T-helper 17 cell (primary cell): ENCODE results near the gene ZNRF1. TPM values are rescaled to one million over a fixed set of nuclear protein-coding genes. Genes with fewer than 3 reads are reported as not detected.

Experiments
- ATAC-seq: fragments of 150-1000 bp; cut with Tn5 transposase; 2 replicates; pipeline ENCODE4 v1.10.0; 2021; ENCODE audit warnings: mild to moderate bottlenecking, moderate library complexity
- DNase-seq, 3 donors: peaks; one replicate each; pipeline versions ENCODE4 v3.0.0 to v3.0.0-alpha.2; 2020 to 2021
- H3K9me3 ChIP-seq: one replicate; pipeline ENCODE4 v1.7.0; 2013; ENCODE audit warnings: low read length, mild to moderate bottlenecking; ENCODE audit not compliant: control insufficient read depth, poor library complexity, severe bottlenecking
- H3K27ac Mint-ChIP-seq: one replicate; pipeline ENCODE4 v1.8.0; 2022; ENCODE audit warnings: mild to moderate bottlenecking, moderate library complexity, mixed read lengths
- H3K27me3 Mint-ChIP-seq: one replicate; pipeline ENCODE4 v1.8.0; 2022; ENCODE audit warnings: mixed read lengths
- H3K36me3 Mint-ChIP-seq: one replicate; pipeline ENCODE4 v1.8.0; 2022; ENCODE audit warnings: low read depth, mixed read lengths
- H3K4me1 Mint-ChIP-seq: one replicate; pipeline ENCODE4 v1.8.0; 2022; ENCODE audit warnings: mild to moderate bottlenecking, mixed read lengths
- H3K4me3 Mint-ChIP-seq: one replicate; pipeline ENCODE4 v1.8.0; 2022; ENCODE audit warnings: mild to moderate bottlenecking, moderate library complexity, mixed read lengths
- total RNA-seq, 4 donors: library from RNA in 2 of 4; stranded (reverse) in 2 of 4; gene quantifications; one replicate each; pipeline ENCODE4 v1.2.3 and lab custom pipeline; 2022 to 2026

Gene ZNRF1
- total RNA-seq, 2 donors from 2014 or later: 10.7 to 18.1 TPM

DNA sequence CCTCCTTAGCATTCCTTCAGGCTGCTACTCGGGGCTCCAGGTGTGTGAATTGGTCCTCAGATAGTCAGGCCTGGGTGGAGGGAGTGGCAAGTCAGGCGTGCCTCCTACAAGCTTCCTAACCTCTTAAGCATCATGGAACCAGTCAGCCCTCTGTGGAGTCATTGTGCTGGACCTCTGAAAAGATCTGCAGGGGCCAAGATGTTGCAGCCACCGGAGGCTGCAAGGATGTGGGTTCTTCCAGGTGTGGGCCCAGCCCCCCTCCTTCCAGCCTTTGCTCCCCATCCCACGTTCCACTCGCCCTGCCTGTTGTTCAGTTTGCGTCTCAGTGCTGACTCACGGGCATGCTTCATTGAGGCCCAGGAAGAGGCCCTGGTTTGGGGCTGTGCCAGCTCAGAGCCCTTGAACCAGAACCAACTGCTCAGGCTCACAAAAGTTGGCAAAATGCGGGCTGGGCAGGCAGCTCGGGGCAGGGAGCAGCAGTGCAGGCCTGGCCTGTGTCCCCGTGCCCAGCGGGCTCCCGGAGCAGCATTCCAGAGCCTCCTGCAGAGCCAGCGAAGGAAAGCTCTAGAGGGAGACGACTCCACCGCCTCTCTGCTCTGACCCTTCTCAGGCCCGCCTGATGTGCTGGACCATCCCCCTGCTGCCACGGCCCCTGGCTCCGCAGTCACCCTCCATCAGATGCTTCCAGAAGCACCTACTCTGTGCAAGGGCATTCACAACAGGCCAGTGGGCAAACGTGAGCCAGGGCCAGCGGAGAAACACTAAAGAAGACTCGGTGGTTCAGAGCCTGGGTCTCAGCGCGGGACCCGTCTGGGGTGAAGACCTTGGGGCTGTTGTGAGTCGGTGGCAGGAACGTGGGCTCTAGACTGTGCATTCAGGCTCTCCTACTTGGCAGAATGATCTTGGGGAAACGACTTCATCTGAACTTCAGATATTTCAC, 110.2 kb downstream of the ZNRF1 start:
- Mint-ChIP-seq H3K27ac (peak overlapping the region; percentile 99), H3K4me3 (peak overlapping the region; percentile 87), H3K36me3 (peaks cover 3% of the 10 kb centered on the region), H3K4me1 (peaks cover 55% of the 10 kb centered on the region), H3K27me3 (peaks cover 4% of the 10 kb centered on the region)
- DNase-seq (peak; percentile 52 to 73 (median 63)), ATAC-seq (peak; percentile 64)
- no peaks in the 10 kb centered on the region for H3K9me3 ChIP-seq

DNA sequence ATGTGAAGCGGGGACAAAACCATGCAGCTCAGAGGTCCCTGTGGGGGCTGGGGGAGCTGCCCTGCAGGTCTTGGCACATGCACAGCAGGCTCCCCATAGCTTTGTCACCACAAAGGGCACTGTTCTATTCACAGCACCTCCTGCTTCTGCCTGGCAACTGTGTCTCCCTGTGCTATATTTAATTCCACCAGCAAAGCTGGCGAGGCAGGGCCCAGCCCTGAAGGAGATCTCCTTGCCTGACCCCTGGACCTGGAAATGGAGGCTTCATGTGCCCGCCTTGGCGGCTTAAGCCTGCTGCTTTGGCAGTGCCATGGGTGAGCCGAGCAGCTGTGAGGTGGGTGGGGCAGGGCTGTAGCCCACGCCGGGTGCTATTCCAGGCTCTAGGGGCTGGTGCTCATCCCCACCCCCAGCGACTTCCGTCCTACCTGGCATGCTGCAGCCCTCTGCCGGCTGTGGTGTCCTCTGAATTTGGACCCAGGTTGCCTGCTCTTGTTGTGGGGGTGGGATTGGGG, 111.0 kb downstream of the ZNRF1 start:
- peak overlapping the region; percentile 99 for H3K27ac Mint-ChIP-seq
- no peaks in the 10 kb centered on the region for H3K9me3 ChIP-seq
- H3K36me3 Mint-ChIP-seq: peaks cover 3% of the 10 kb centered on the region
- ATAC-seq: no peak
- H3K27me3 Mint-ChIP-seq: peaks cover 4% of the 10 kb centered on the region
- peak overlapping the region; percentile 87 for H3K4me3 Mint-ChIP-seq
- DNase-seq: no peak
- H3K4me1 Mint-ChIP-seq: peaks cover 55% of the 10 kb centered on the region

DNA sequence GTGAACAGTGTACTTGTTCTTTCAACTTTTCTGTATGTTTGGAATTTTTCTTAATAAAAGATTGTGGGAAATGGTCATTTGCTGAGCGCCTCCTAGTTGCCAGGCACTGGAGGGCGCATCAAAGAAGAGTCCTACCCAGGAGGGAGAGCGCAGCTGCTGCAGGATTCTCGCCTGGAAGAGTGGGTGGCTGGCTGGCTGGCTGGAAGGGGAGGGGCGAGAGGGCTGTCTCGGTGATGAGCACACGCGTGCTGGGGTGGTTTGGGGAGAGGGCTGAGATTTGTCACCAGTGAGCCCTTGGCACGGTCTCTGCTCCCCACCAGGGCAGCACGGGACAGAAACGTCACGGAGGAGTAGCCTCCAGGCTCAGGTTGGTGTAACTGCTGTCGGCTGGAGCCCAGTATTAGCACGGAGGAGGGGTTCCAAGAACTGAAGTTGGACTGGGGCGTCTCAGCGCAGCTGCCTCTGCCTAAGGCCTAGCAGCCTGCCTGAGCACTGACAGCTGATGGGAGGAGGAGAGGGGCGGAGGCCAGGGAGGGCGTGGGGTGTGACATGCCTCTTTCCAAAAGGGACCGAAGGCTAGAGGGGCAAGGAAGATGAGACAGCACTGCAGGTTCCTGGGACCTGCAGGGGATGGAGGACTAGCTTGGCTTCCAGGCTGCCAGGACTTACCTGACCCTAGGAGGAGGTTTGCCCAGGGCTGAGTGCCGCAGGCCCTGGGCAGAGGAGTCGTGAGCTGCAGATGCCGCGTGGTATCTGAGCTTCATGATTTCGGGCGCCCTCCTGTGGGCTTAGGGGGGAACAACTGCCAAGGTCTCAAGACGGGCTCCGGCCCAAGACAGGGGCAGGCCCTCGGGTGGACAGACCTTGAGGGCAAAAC, 112.1 kb downstream of the ZNRF1 start:
- DNase-seq (peak; percentile 66 to 79 (median 69)), ATAC-seq (peak; percentile 74)
- Mint-ChIP-seq H3K4me3 (peak overlapping the region; percentile 87), H3K4me1 (peaks cover 50% of the 10 kb centered on the region), H3K27me3 (peaks cover 4% of the 10 kb centered on the region), H3K36me3 (peaks cover 3% of the 10 kb centered on the region), H3K27ac (peak overlapping the region; percentile 99)
- no peaks in the 10 kb centered on the region for H3K9me3 ChIP-seq

DNA sequence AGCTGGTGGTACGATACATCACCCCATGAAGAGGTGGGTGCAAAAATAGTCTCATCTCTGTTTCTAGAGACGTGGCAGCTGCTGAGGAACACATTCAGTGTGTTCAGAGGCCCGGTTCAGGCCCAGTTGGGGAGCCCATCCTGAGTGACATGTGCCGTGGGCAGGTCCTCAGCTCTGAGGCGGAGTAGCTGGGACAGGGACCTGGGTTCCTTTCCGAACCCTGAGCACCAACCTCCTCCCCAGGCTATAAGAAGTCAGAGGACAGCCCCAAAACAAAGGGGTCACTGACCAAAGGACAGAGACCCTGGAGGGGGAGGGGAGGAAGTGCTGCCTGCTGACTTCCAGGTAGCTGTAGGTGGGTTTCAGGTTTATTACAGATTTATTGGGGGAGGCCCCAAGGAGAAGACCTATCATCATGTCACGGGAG, 112.7 kb downstream of the ZNRF1 start:
- Mint-ChIP-seq H3K4me3 (peak overlapping the region; percentile 87), H3K27ac (peak overlapping the region; percentile 99), H3K27me3 (peaks cover 4% of the 10 kb centered on the region), H3K4me1 (peaks cover 45% of the 10 kb centered on the region), H3K36me3 (peaks cover 3% of the 10 kb centered on the region)
- ATAC-seq (peak; percentile 7), DNase-seq (no peak)
- H3K9me3 ChIP-seq: no peaks in the 10 kb centered on the region

DNA sequence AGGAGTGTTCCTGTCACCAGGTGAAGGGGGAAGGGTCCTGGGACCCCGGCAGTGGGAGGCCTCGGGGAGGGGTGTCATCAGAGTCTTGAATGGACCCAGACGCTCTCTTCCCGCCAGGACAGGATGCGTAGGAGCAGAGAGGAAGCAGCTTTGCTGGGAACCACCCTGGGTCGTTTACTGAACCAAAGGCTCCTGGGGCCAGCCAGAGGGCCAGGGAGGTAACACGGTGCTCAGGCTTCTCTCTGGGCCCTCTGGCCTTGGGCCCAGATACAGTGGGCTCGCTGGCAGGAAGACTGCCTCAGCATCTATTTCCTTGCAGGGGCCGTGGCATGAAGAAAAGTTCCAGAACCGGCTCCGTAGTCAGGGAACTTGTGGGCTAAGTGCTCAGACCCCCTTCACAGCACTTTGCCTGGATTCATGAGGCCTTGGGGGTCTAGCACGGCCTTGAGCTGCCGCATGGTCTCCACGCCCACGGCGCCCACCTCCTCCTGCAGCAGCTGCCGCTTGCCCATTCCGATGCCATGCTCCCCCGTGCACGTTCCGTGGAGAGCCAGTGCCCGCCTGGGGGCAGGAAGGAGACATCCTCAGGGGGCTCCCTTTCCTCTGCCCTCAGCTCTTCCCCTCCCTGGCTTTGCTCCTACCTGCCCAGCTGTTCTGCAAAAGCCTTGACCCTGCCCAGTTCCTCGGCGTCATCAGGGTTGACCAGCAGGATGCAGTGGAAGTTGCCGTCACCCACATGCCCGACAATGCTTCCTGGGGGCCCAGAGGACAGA, 113.3 kb downstream of the ZNRF1 start:
- peaks cover 45% of the 10 kb centered on the region for H3K4me1 Mint-ChIP-seq
- peak overlapping the region; percentile 87 for H3K4me3 Mint-ChIP-seq
- H3K27me3 Mint-ChIP-seq: peaks cover 4% of the 10 kb centered on the region
- peaks cover 3% of the 10 kb centered on the region for H3K36me3 Mint-ChIP-seq
- ATAC-seq: no peak
- H3K9me3 ChIP-seq: no peaks in the 10 kb centered on the region
- peak overlapping the region; percentile 99 for H3K27ac Mint-ChIP-seq
- DNase-seq: no peak

DNA sequence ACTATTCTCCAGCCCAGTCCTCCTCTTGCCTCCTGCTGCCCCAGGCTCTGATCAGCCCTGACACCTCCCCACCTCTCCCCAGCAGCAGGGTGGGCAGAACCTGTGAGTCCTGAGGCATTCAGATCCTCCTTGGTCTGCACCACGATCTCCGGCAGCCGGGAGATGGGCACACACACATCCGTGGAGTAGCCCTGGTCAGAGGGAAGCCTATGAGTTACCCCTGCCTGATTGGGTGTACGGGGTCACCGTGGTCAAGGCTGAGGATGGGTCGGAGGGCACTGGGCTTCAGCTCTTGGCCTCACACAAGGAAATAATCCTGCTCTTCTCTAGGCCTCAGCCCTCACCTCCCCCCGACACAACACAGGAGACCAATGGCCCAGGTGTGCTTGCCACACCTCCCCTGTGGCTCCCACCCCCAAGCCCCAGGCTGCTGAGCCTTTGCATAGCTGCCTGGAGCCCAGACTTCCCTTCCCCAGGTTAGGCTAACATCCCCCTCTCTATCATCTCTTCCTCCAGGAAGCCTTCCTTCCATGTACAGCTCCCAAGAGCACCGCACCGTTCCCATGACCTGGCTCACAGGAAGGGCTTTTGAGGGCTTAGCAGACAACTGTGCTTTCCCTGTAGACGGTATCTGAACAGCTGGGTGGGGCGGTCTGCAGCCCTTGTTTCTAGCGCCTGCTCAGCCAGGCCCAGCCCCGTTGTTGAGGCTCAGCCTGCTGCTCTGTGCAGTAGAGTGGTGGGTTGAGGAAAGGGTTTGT, 114.1 kb downstream of the ZNRF1 start:
- Mint-ChIP-seq H3K4me3 (no peak overlapping the region), H3K36me3 (peaks cover 3% of the 10 kb centered on the region), H3K4me1 (peaks cover 39% of the 10 kb centered on the region), H3K27ac (no peak overlapping the region), H3K27me3 (peaks cover 4% of the 10 kb centered on the region)
- H3K9me3 ChIP-seq: no peaks in the 10 kb centered on the region
- no peak for DNase-seq
- no peak for ATAC-seq

DNA sequence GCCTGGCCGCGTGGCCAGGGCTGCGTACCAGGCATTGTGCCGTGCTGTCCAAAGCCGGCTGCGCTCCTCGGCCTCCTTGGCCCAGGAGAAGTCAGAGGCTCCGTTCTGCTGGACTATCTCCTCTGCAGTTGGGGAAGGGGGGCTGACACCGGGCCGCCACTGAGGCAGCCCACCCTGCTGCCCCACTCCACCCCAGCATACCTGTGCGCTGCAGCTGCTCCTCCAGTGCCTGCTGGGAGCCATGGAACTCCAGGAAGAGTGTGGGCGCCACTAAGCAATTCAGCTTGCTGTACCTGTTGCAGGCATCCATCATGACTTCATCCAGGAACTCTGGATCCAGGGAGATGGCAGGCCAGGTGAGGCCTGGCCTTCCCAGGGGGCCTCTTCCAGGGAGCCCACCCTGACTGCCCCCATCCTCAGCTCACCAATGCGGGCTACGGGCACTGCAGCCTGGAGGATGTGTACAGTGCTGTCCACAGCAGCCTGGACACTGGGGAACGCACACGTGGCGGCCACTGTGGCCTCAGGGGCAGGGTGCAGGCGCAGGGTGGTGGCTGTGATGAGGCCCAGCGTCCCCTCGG, 114.8 kb downstream of the ZNRF1 start:
- peaks cover 4% of the 10 kb centered on the region for H3K27me3 Mint-ChIP-seq
- peaks cover 34% of the 10 kb centered on the region for H3K4me1 Mint-ChIP-seq
- DNase-seq (no peak), ATAC-seq (no peak)
- H3K9me3 ChIP-seq: no peaks in the 10 kb centered on the region
- H3K27ac Mint-ChIP-seq: no peak overlapping the region
- no peaks in the 10 kb centered on the region for H3K36me3 Mint-ChIP-seq
- H3K4me3 Mint-ChIP-seq: no peak overlapping the region

DNA sequence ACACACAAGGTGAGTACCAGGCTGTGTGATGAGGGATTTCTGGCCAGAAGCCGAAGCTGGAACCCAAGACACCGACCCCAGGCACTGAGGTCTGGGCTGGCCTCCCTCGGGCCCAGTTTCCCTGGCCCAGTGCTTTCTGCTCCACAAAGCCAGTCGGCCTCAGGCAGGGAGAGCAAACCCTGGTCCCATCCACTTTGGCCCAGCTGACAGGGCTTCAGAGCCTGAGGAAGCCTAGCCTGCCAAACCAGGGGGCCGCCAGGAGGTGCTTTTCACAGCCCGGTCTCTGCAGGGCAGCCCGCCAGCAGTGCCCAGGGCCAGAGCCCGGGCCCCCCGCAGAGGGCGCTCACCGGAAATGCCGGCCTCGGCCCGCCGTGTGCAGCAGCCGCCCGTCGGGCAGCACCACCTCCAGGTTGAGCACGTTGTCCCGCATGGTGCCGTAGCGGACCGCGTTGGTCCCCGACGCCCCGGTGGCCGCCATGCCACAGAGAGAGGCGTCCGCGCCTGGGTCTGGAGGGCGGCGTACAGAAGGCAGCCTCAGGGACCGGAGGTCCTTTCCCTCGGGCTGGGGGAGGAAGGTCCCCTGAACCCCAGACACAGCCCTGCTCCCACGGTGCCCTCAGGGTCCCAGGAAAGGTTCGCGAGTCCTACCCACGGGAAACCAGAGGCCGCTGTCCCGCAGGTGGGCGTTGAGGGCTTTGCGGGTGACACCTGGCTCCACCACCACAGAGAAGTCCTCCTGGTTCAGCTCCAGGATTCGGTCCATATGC, 115.5 kb downstream of the ZNRF1 start:
- H3K4me1 Mint-ChIP-seq: peaks cover 27% of the 10 kb centered on the region
- DNase-seq (no peak), ATAC-seq (no peak)
- H3K9me3 ChIP-seq: no peaks in the 10 kb centered on the region
- H3K27ac Mint-ChIP-seq: no peak overlapping the region
- no peak overlapping the region for H3K4me3 Mint-ChIP-seq
- peaks cover 4% of the 10 kb centered on the region for H3K27me3 Mint-ChIP-seq
- H3K36me3 Mint-ChIP-seq: no peaks in the 10 kb centered on the region

DNA sequence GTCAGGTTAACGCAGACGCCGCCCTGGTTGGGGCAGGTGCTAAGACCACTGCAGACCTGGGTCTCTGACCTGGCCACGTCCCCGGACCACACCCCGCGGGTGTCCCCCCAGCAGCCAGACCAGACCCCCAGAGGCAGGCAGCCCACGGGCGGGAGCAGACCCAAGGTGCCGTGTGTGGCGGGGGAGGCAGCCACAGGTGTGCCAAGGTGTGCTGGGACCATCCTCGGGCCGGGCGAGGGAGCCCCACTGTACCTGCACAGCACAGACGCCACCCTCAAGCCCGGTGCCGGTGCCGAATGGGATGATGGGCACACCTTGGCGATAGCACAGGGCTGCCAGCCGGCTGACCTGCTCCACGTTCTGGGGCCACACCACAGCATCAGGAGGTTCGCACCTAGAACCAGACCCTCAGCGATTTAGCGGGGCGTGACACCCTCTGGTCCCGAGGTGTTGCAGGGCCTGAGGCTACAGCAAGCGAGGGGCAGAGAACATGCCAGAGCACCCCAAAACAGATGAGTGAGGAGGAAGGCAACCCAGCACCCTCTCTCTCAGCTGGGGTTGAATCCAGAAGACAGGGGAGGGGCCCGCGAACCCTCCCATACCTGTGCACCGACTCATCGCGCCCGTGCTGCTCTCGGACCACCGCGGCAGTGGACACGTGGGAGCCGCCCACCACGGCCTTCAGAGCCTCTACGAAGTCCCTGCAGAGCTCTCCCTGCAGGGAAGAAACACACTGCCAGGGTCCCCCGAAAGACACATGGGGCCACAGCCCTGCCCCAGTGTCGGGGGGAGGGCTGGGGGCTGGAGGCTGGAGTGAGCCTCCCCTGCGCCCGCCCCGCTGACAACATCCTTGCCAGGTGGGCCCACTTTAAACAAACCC, 116.4 kb downstream of the ZNRF1 start:
- DNase-seq (no peak), ATAC-seq (no peak)
- Mint-ChIP-seq H3K36me3 (no peaks in the 10 kb centered on the region), H3K4me1 (peaks cover 19% of the 10 kb centered on the region), H3K4me3 (no peak overlapping the region), H3K27ac (no peak overlapping the region), H3K27me3 (peaks cover 4% of the 10 kb centered on the region)
- no peaks in the 10 kb centered on the region for H3K9me3 ChIP-seq

DNA sequence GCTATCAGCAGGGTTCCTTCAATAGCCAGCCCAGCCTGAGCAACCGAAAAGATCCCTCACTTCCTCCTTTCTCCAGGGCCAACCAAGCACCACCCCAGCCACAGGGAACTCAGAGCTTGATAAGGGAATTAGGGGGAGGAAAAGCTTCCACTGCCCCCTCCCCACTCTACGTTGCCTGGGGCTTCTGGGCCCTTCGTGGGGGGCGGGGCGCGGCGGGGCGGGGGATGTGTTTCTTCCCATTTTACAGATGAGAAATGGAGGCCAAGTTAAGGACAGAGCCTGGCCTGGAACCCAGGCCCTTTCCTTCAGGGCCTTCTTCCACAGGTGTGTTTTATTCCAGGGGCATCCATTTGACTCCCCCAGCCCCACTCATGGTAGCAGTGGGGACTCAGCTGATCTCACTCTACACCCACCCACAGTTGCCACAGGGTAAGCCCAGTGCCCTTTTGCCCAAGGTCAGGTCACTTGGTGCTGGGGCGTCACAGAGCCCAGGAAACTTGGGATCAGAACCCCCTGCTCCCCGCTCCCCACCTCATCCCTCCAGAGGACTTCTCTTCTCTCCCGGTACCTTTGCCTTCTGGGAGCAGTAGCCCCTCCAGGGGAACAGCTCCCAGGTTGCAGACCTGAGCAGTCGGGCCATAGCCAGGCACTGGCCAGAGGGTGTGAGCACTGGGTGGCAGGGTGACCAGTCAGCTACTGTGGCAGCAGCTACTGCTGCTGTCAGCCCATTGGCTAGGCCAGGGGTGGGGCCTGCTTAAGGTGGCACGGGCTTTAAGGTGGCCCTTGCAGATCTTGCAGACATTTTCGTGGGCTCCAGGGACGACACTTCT, 117.5 kb downstream of the ZNRF1 start, which contains the start of gene LDHD:
Gene LDHD, minus strand, starts transcription at position 700 of the 830 bp plus-strand sequence. Its CDS starts 60 bp downstream, at position 640.
- H3K27ac Mint-ChIP-seq: no peak within 1 kb of the TSS
- peaks cover 4% of the 10 kb centered on the region for H3K27me3 Mint-ChIP-seq
- H3K4me3 Mint-ChIP-seq: peak within 1 kb of the TSS; percentile 55
- peaks cover 9% of the 10 kb centered on the region for H3K4me1 Mint-ChIP-seq
- ATAC-seq (peak; percentile 77), DNase-seq (no peak)
- H3K9me3 ChIP-seq: no peaks in the 10 kb centered on the region
- H3K36me3 Mint-ChIP-seq: no peaks in the 10 kb centered on the region
